Upper lobe of left lung (tissue), 4 donors: Measurements from ENCODE around the gene ADGRD1.

Experiments
- CTCF ChIP-seq, 6 experiments: fragments of 450-650 bp in 4 of 6; fragments of 200-600 bp in 2 of 6; sonication (generic) in 2 of 6; IDR thresholded peaks; one replicate each; pipeline ENCODE4 v1.5.1; 2016 to 2019; ENCODE audit warnings: antibody characterized with exemption in 6 of 6
- EP300 ChIP-seq, 4 donors: sonication (generic); formaldehyde crosslinking; IDR thresholded peaks; one replicate each; pipeline ENCODE4 v1.5.1; 2017; ENCODE audit warnings: antibody characterized with exemption in 4 of 4, control low read depth in 2 of 4
- POLR2A ChIP-seq, 4 donors: fragments of 450-650 bp; IDR thresholded peaks; one replicate each; pipeline ENCODE4 v1.5.1; 2016 to 2017; ENCODE audit warnings: antibody characterized with exemption in 4 of 4, mild to moderate bottlenecking in 2 of 4
- POLR2AphosphoS5 ChIP-seq, 2 donors: sonication (generic); formaldehyde crosslinking; IDR thresholded peaks; one replicate each; pipeline ENCODE4 v1.5.1; 2017; ENCODE audit warnings: antibody characterized with exemption in 2 of 2

DNA sequence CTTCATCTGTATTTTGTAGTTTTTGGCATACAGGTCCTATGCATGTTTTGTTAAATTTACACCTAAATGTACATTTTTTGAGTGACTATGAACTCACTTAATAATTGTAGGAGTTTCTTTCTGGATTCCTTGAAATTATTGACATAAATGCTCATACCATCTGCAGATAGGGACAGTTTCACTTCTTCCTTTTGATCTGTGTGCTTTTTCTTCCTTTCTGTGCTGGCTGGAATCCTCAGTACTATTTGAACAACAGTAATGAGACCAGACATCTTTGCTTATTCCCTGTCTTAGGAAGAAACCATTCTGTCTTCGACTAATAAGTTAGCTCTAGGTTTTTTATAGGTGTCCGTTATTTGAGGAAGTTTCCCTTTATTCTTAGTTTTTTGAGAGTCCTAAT, 110.3 kb downstream of the ADGRD1 start:
- TF ChIP-seq CTCF (IDR thresholded peaks at IDR 0.05) (no peak), POLR2A (IDR thresholded peaks at IDR 0.05) (no peak), EP300 (IDR thresholded peaks at IDR 0.05) (no peak), POLR2AphosphoS5 (IDR thresholded peaks at IDR 0.05) (no peak)
